IMR-90 (cell line): Measurements from ENCODE around the gene CNPY4. TPM values are rescaled to one million over a fixed set of nuclear protein-coding genes. Genes with fewer than 3 reads are reported as not detected.

Experiments
- ATAC-seq: fragments of 200-7000 bp; cut with Tn5 transposase; 2 replicates; pipeline ENCODE4 v1.9.1; 2020; ENCODE audit warnings: low read depth, mild to moderate bottlenecking, moderate library complexity
- Bru-seq: library from RNA; stranded (reverse); fragments of 400-500 nt; gene quantifications from one replicate; lab custom pipeline; 2021; lab: Mats Ljungman, UMichigan
- BruChase-seq, 2 experiments: library from RNA; stranded (reverse); fragments of 400-500 nt; gene quantifications; one replicate each; lab custom pipeline; 2021; lab: Mats Ljungman, UMichigan
- BruUV-seq: library from RNA; stranded (reverse); fragments of 400-500 nt; replicated peaks from 2 replicates; lab custom pipeline; 2021; lab: Mats Ljungman, UMichigan
- CTCF ChIA-PET: fragments of 300-600 bp; formaldehyde crosslinking; extraction: SDS; loops from one replicate; lab custom pipeline; 2021; ENCODE audit warnings: antibody characterized with exemption; lab: Yijun Ruan, JAX
- POLR2A ChIA-PET: fragments of 300-600 bp; sonication (Branson Sonifier 250); formaldehyde crosslinking; loops from one replicate; lab custom pipeline; 2022; ENCODE audit warnings: antibody characterized with exemption; ENCODE audit not compliant: unreplicated experiment; lab: Charles Lee
- DNase-seq: peaks from one replicate; pipeline ENCODE4 v3.0.0; 2013
- H2AFZ ChIP-seq: replicated peaks from 2 replicates; pipeline ENCODE3; 2013; ENCODE audit warnings: low read length, mild to moderate bottlenecking; ENCODE audit not compliant: poor library complexity
- H2AK5ac ChIP-seq: 2 replicates; pipeline ENCODE4 v1.6.1; 2013; ENCODE audit warnings: low read depth, low read length, inconsistent platforms
- H2AK9ac ChIP-seq: replicated peaks from 2 replicates; pipeline ENCODE3; 2013; ENCODE audit warnings: mild to moderate bottlenecking, low read depth, low read length, moderate library complexity; ENCODE audit not compliant: poor library complexity
- H2BK120ac ChIP-seq: 2 replicates; pipeline ENCODE4 v1.6.1; 2013; ENCODE audit warnings: low read depth, low read length, inconsistent platforms
- H2BK15ac ChIP-seq: 3 replicates; pipeline ENCODE4 v1.6.1; 2013; ENCODE audit warnings: low read depth, low read length, inconsistent platforms
- H2BK20ac ChIP-seq: 2 replicates; pipeline ENCODE4 v1.6.1; 2013; ENCODE audit warnings: low read depth, mild to moderate bottlenecking, inconsistent platforms, low read length, moderate library complexity
- H2BK5ac ChIP-seq: 2 replicates; pipeline ENCODE4 v1.6.1; 2013; ENCODE audit warnings: mild to moderate bottlenecking, low read depth, low read length, inconsistent platforms; ENCODE audit not compliant: poor library complexity, severe bottlenecking
- H3K14ac ChIP-seq: replicated peaks from 2 replicates; pipeline ENCODE4 v1.6.1; 2013; ENCODE audit warnings: low read depth, low read length, inconsistent platforms
- H3K18ac ChIP-seq: 2 replicates; pipeline ENCODE4 v1.6.1; 2013; ENCODE audit warnings: low read depth, low read length, control low read depth
- H3K23ac ChIP-seq: 2 replicates; pipeline ENCODE4 v1.6.1; 2013; ENCODE audit warnings: low read depth, low read length, inconsistent platforms
- H3K27ac ChIP-seq: 2 replicates; pipeline ENCODE4 v1.5.1; 2013; ENCODE audit warnings: mild to moderate bottlenecking, control low read depth, low read length; ENCODE audit not compliant: insufficient read depth
- H3K27me3 ChIP-seq: 2 replicates; pipeline ENCODE4 v1.6.1; 2013; ENCODE audit warnings: low read length; ENCODE audit not compliant: control insufficient read depth, insufficient read depth
- H3K36me3 ChIP-seq: 2 replicates; pipeline ENCODE4 v1.6.1; 2013; ENCODE audit warnings: low read length, mixed read lengths; ENCODE audit not compliant: control insufficient read depth, insufficient read depth
- H3K4ac ChIP-seq: 2 replicates; pipeline ENCODE4 v1.6.1; 2013; ENCODE audit warnings: low read depth, low read length, inconsistent platforms
- H3K4me1 ChIP-seq: 2 replicates; pipeline ENCODE4 v1.6.1; 2013; ENCODE audit warnings: low read length, mixed read lengths; ENCODE audit not compliant: control insufficient read depth, insufficient read depth
- H3K4me2 ChIP-seq: 2 replicates; pipeline ENCODE4 v1.6.1; 2013; ENCODE audit warnings: low read depth, mild to moderate bottlenecking, control low read depth, low read length, moderate library complexity
- H3K4me3 ChIP-seq: 2 replicates; pipeline ENCODE4 v1.5.1; 2013; ENCODE audit warnings: low read depth, mild to moderate bottlenecking, control low read depth, low read length, moderate library complexity; ENCODE audit not compliant: insufficient read depth
- H3K56ac ChIP-seq: 2 replicates; pipeline ENCODE4 v1.6.1; 2013; ENCODE audit warnings: low read length, inconsistent platforms; ENCODE audit not compliant: insufficient read depth; ENCODE audit errors: extremely low read depth
- H3K79me1 ChIP-seq, 2 experiments: 2 replicates each; pipeline ENCODE4 v1.6.1; 2013; ENCODE audit warnings: low read length in 2 of 2, inconsistent platforms in 1 of 2, low read depth in 1 of 2
- H3K9ac ChIP-seq: 2 replicates; pipeline ENCODE4 v1.6.1; 2013; ENCODE audit warnings: low read depth, low read length, control low read depth
- H3K9me1 ChIP-seq: 2 replicates; pipeline ENCODE4 v1.6.1; 2013; ENCODE audit warnings: low read length, inconsistent platforms; ENCODE audit not compliant: insufficient read depth
- H3K9me3 ChIP-seq: 2 replicates; pipeline ENCODE4 v1.6.1; 2013; ENCODE audit warnings: low read length; ENCODE audit not compliant: control insufficient read depth, insufficient read depth
- H4K20me1 ChIP-seq: 2 replicates; pipeline ENCODE4 v1.6.1; 2013; ENCODE audit warnings: low read length, inconsistent platforms; ENCODE audit not compliant: insufficient read depth
- H4K5ac ChIP-seq: 2 replicates; pipeline ENCODE4 v1.6.1; 2013; ENCODE audit warnings: mild to moderate bottlenecking, low read depth, low read length, control low read depth
- H4K8ac ChIP-seq, 2 experiments: 2 replicates each; pipeline ENCODE4 v1.6.1; 2013; ENCODE audit warnings: low read depth in 2 of 2, low read length in 2 of 2, control low read depth in 1 of 2, inconsistent platforms in 1 of 2
- H4K91ac ChIP-seq: 2 replicates; pipeline ENCODE4 v1.6.1; 2013; ENCODE audit warnings: low read depth, low read length, inconsistent platforms; ENCODE audit not compliant: insufficient read depth
- MAZ ChIP-seq: IDR thresholded peaks from 2 replicates; pipeline ENCODE4 v1.6.1; 2012; ENCODE audit warnings: low read depth, mild to moderate bottlenecking, low read length, improper control_type of control experiment, moderate library complexity, borderline replicate concordance
- MXI1 ChIP-seq: IDR thresholded peaks from 2 replicates; pipeline ENCODE4 v1.6.1; 2012; ENCODE audit warnings: low read depth, mild to moderate bottlenecking, low read length, moderate library complexity, borderline replicate concordance
- RAD21 ChIP-seq: IDR thresholded peaks from 2 replicates; pipeline ENCODE4 v1.6.1; 2012; ENCODE audit warnings: low read length, improper control_type of control experiment
- WGBS, 2 experiments: methylation state at CpG; one replicate each; pipeline versions ENCODE4 v1.1.5 to v1.1.7; 2013; ENCODE audit warnings: missing lambda C conversion rate in 2 of 2; ENCODE audit not compliant: insufficient read length in 1 of 2; ENCODE audit errors: extremely low coverage in 2 of 2; 5-methylcytosine and 5-hydroxymethylcytosine counted together
- dilution Hi-C: fragments of 300-500 bp; cut with HindIII; formaldehyde crosslinking; loops from one replicate; pipeline ENCODE4 v1.14.3; 2018; ENCODE audit warnings: low sequenced_read_pairs; ENCODE audit not compliant: unreplicated experiment
- in situ Hi-C: fragments of 300-500 bp; cut with MboI; formaldehyde crosslinking; loops from 3 replicates; pipeline ENCODE4 v1.14.3; 2019; ENCODE audit warnings: low sequenced_read_pairs, inconsistent platforms, mixed read lengths
- intact Hi-C: fragments of 100-400 bp; cut with micrococcal nuclease; formaldehyde crosslinking; loops from 2 replicates; pipeline ENCODE4 v1.10.0; 2022
- long read RNA-seq: library from polyadenylated mRNA; unstranded; transcript quantifications from one replicate; pipeline ENCODE4 v2.0.0, GENCODE V29; 2021; ENCODE audit not compliant: unreplicated experiment
- polyA plus RNA-seq, 3 experiments: library from polyadenylated mRNA; depleted of rRNA; stranded (reverse); fragments of >200 nt; gene quantifications; 2 replicates each; pipeline ENCODE4 v1.2.3, GENCODE V29; 2012; ENCODE audit warnings: low replicate concordance in 1 of 3
- total RNA-seq: library from RNA; depleted of rRNA; stranded (reverse); fragments of >200 nt; gene quantifications from 2 replicates; pipeline ENCODE4 v1.2.3, GENCODE V29; 2012; rRNA removed
- TF ChIP-seq, protein P1 (sequence below): fragments of 150-350 bp; IDR thresholded peaks from 2 replicates; pipeline ENCODE4 v1.6.1; 2017; ENCODE audit warnings: mild to moderate bottlenecking, antibody characterized with exemption, low read length, low read depth

The CNPY4 gene
- 13.3 and 20.0 TPM in 2 replicates for total RNA-seq
- 18.1 and 21.9 TPM in 2 replicates for polyA plus RNA-seq (2012; rRNA removed)
- polyA plus RNA-seq (2012; cell fraction: cytosol; rRNA removed) = 9.3 and 14.0 TPM in 2 replicates
- polyA plus RNA-seq (2012; cell fraction: nucleus; rRNA removed; ENCODE audit: low replicate concordance) = 10.9 and 19.5 TPM in 2 replicates
- Bru-seq, nascent RNA = percentile 58 among the genes with signal in this experiment
- percentile 78 among the genes with signal in this experiment for BruChase-seq, experiment 1, labeled RNA remaining after a 6-hour chase
- BruChase-seq, experiment 2, labeled RNA remaining after a 2-hour chase = percentile 72 among the genes with signal in this experiment
- long read RNA-seq, transcript CNPY4-201 (6 exons, 1,502 nt) = major isoform, 9 of 16 reads
- long read RNA-seq, partial matches to known transcripts = 0 of 16 reads
- long read RNA-seq, other reads (novel, unspliced or antisense) = 7 of 16 reads

- WGBS, 2 experiments = 0% methylated on average over 6 of the region's 49 CpGs; no CpG with 5 or more reads in 1 of the 2 experiments
- no peaks in the 10 kb centered on the region for H3K9me3 ChIP-seq
- H3K4ac ChIP-seq = peak within 1 kb of the TSS; percentile 96
- ATAC-seq (peak; percentile 90), DNase-seq (peak; percentile 94)
- dilution Hi-C loops = no loop called here
- POLR2A ChIA-PET = no interaction called here
- peak within 1 kb of the TSS; percentile 99 for H3K14ac ChIP-seq
- TF ChIP-seq MXI1 = peak; percentile 57
- TF ChIP-seq, protein P1, sequence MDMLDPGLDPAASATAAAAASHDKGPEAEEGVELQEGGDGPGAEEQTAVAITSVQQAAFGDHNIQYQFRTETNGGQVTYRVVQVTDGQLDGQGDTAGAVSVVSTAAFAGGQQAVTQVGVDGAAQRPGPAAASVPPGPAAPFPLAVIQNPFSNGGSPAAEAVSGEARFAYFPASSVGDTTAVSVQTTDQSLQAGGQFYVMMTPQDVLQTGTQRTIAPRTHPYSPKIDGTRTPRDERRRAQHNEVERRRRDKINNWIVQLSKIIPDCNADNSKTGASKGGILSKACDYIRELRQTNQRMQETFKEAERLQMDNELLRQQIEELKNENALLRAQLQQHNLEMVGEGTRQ = peak; percentile 24; the same call in 1 of the 2 replicates
- TF ChIP-seq MAZ = peak; percentile 92
- no peak for TF ChIP-seq RAD21
- no TSS peak for BruUV-seq
- H2AFZ ChIP-seq = peak within 1 kb of the TSS; percentile 96
- H2AK9ac ChIP-seq = peak within 1 kb of the TSS; percentile 95
- in situ Hi-C loops = no loop called here
- H4K5ac ChIP-seq = peak within 1 kb of the TSS; percentile 26
- H3K36me3 ChIP-seq = peaks cover 1% of the 10 kb centered on the region; the same call in 1 of the 2 replicates
- H3K4me1 ChIP-seq = peaks cover 6% of the 10 kb centered on the region; the same call in 1 of the 2 replicates
- H3K56ac ChIP-seq = peak within 1 kb of the TSS; percentile 91
- no peaks in the 10 kb centered on the region for H3K27me3 ChIP-seq
- peak within 1 kb of the TSS; percentile 48 to 82 for H4K8ac ChIP-seq
- H3K27ac ChIP-seq = peak within 1 kb of the TSS; percentile 81
- CTCF ChIA-PET = interaction anchor here (0.5 kb wide), 1 partner anchor 24 kb away, joined by 6 read pairs; no protein-coding TSS in a partner anchor
- H3K4me3 ChIP-seq = peak within 1 kb of the TSS; percentile 80
- H3K18ac ChIP-seq = peak within 1 kb of the TSS; percentile 50; the same call in 1 of the 2 replicates
- peak within 1 kb of the TSS; percentile 91 for H2BK5ac ChIP-seq
- H3K9me1 ChIP-seq = peaks cover 13% of the 10 kb centered on the region
- peak within 1 kb of the TSS; percentile 67 for H4K91ac ChIP-seq
- intact Hi-C loops = loop anchor here (2.0 kb wide), 1 partner anchor 19 kb away; the partner anchor contains the start of genes AP4M1 and MCM7
- H3K23ac ChIP-seq = peak within 1 kb of the TSS; percentile 98
- peaks cover 23 to 46% of the 10 kb centered on the region in 2 experiments for H3K79me1 ChIP-seq
- H4K20me1 ChIP-seq = no peaks in the 10 kb centered on the region; the same call in 1 of the 2 replicates
- H3K4me2 ChIP-seq = peak within 1 kb of the TSS; percentile 84
- H3K9ac ChIP-seq = peak within 1 kb of the TSS; percentile 86
- H2AK5ac ChIP-seq = peak within 1 kb of the TSS; percentile 75
- H2BK20ac ChIP-seq = peak within 1 kb of the TSS; percentile 83
- H2BK15ac ChIP-seq = peak within 1 kb of the TSS; percentile 55; the same call in 1 of the 3 replicates
- peak within 1 kb of the TSS; percentile 95 for H2BK120ac ChIP-seq
These were observed at the start of gene CNPY4, which contains the start of gene TAF6 for GRCh38 chr7:100119072-100119969. Gene CNPY4 (plus strand): TSS chr7:100119634. CDS start chr7:100119745, 111 bp downstream. Gene TAF6 (minus strand): TSS chr7:100119358. CDS start chr7:100114209, 5,149 bp downstream.
